Measurements from ENCODE around the gene AXL. TPM values are rescaled to one million over a fixed set of nuclear protein-coding genes. Genes with fewer than 3 reads are reported as not detected.

The AXL gene
- total and polyA plus RNA-seq, 3 donors from 2014 or later: 56.0 to 150 (median 98.2) TPM

- 93% methylated on average over 6 of the region's 6 CpGs for WGBS, 2 donors
- peak overlapping the region; percentile 8 to 81 for H3K27ac ChIP-seq
- no peaks in the 10 kb centered on the region for H3K36me3 ChIP-seq (ENCODE audit: low read depth, missing control alignments)
- no peak for DNase-seq
- TF ChIP-seq, protein P1, sequence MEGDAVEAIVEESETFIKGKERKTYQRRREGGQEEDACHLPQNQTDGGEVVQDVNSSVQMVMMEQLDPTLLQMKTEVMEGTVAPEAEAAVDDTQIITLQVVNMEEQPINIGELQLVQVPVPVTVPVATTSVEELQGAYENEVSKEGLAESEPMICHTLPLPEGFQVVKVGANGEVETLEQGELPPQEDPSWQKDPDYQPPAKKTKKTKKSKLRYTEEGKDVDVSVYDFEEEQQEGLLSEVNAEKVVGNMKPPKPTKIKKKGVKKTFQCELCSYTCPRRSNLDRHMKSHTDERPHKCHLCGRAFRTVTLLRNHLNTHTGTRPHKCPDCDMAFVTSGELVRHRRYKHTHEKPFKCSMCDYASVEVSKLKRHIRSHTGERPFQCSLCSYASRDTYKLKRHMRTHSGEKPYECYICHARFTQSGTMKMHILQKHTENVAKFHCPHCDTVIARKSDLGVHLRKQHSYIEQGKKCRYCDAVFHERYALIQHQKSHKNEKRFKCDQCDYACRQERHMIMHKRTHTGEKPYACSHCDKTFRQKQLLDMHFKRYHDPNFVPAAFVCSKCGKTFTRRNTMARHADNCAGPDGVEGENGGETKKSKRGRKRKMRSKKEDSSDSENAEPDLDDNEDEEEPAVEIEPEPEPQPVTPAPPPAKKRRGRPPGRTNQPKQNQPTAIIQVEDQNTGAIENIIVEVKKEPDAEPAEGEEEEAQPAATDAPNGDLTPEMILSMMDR (IDR thresholded peaks at IDR 0.05): no peak
- no peak for TF ChIP-seq POLR2A (IDR thresholded peaks at IDR 0.05)
- intact Hi-C loops (cut with DNase I; ENCODE audit: low total_unique reads): no loop called here
- no peak overlapping the region for H3K4me3 ChIP-seq
- no peaks in the 10 kb centered on the region for H3K27me3 ChIP-seq
- no peaks in the 10 kb centered on the region for H3K9me3 ChIP-seq
- H3K4me1 ChIP-seq: peaks cover 33% of the 10 kb centered on the region
Observed at GRCh38 chr19:41300555-41300954, 81.5 kb downstream of the AXL start.

- no peak overlapping the region for H3K27ac ChIP-seq
- H3K4me3 ChIP-seq: no peak overlapping the region
- intact Hi-C loops (cut with DNase I; ENCODE audit: low total_unique reads): no loop called here
- TF ChIP-seq, protein P1 (IDR thresholded peaks at IDR 0.05): no peak
- no peak for TF ChIP-seq POLR2A (IDR thresholded peaks at IDR 0.05)
- H3K27me3 ChIP-seq: no peaks in the 10 kb centered on the region
- H3K4me1 ChIP-seq: peaks cover 21% of the 10 kb centered on the region
- no peaks in the 10 kb centered on the region for H3K9me3 ChIP-seq
- 83 to 85% methylated on average over 19 to 21 of the region's 21 CpGs for WGBS, 2 donors
- no peaks in the 10 kb centered on the region for H3K36me3 ChIP-seq (ENCODE audit: low read depth, missing control alignments)
- DNase-seq: no peak
Observed at GRCh38 chr19:41302624-41303351, 83.8 kb downstream of the AXL start.

DNA sequence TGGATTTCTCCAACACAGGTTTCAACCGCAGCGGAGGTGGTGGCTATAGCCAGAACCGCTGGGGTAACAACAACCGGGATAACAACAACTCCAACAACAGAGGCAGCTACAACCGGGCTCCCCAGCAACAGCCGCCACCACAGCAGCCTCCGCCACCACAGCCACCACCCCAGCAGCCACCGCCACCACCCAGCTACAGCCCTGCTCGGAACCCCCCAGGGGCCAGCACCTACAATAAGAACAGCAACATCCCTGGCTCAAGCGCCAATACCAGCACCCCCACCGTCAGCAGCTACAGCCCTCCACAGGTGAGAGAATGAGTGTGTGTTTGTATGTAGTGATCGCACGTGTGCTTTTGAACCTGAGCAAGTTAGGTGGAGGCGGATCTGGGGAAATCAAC lies 84.9 kb downstream of the AXL start:
- no peak for DNase-seq
- Histone ChIP-seq H3K36me3 (ENCODE audit: low read depth, missing control alignments) (no peaks in the 10 kb centered on the region), H3K4me3 (no peak overlapping the region), H3K9me3 (no peaks in the 10 kb centered on the region), H3K4me1 (peaks cover 20% of the 10 kb centered on the region), H3K27ac (no peak overlapping the region), H3K27me3 (no peaks in the 10 kb centered on the region)
- 89 to 93% methylated on average over 6 to 14 of the region's 14 CpGs for WGBS, 2 donors
- intact Hi-C loops (cut with DNase I; ENCODE audit: low total_unique reads): no loop called here
- no peak for TF ChIP-seq POLR2A (IDR thresholded peaks at IDR 0.05)
- TF ChIP-seq, protein P1 (IDR thresholded peaks at IDR 0.05): no peak

GRCh38 chr19:41304706-41305483 lies 85.9 kb downstream of the AXL start:
- Histone ChIP-seq H3K27ac (no peak overlapping the region), H3K4me1 (peaks cover 21% of the 10 kb centered on the region), H3K27me3 (no peaks in the 10 kb centered on the region), H3K4me3 (no peak overlapping the region), H3K9me3 (no peaks in the 10 kb centered on the region), H3K36me3 (ENCODE audit: low read depth, missing control alignments) (no peaks in the 10 kb centered on the region)
- intact Hi-C loops (cut with DNase I; ENCODE audit: low total_unique reads): loop anchor here (5.0 kb wide), 1 partner anchor 38 kb away; no protein-coding TSS in a partner anchor
- no peak for DNase-seq
- WGBS, 2 donors: 82 to 84% methylated on average over 4 of the region's 4 CpGs
- TF ChIP-seq, protein P1 (IDR thresholded peaks at IDR 0.05): no peak
- TF ChIP-seq POLR2A (IDR thresholded peaks at IDR 0.05): no peak
